ENCODE results near the gene CELF4.

CELF4 gene

GRCh38 chr18:37405772-37406171 lies 159.8 kb downstream of the CELF4 start:
- DNase-seq: no peak

DNA sequence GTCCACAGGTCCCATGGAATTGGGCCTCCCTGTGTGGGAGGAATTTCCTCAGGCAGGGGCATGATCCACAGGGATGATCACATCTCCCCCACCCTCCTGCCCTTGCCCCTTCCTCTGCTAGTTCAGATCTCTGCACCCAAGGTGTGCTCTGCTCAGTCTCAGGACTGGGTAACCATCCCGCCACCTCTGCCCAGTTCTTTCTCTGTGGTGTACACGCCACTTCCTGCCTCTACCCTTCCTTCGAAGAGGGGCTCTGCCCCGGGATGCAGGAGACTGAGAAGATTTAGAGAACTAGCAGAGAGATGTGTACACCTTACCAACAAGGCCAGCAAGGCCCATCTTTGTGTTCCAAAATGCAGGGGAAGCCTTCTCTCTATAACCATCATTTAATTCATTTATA lies 160.4 kb downstream of the CELF4 start:
- no peak for DNase-seq

DNA sequence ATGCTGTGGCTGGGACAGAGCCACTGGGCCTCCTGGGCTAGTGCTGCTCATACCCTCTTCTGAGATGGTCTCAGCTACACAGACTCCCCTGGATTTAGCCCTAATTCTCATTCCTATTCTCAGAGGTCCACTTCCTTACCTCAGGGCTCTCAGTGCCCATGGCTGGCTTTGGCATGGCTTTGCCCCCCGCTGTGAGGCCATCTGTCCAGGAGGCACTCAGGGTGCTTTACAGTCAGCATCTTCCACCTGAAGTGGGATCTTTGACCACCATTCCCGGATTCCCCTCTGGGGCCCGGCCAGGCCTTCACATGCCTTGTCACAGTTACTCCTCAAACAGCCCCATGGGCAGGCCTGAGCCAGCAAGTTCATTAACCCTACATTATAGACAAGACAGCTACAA lies 161.8 kb downstream of the CELF4 start:
- no peak for DNase-seq

DNA sequence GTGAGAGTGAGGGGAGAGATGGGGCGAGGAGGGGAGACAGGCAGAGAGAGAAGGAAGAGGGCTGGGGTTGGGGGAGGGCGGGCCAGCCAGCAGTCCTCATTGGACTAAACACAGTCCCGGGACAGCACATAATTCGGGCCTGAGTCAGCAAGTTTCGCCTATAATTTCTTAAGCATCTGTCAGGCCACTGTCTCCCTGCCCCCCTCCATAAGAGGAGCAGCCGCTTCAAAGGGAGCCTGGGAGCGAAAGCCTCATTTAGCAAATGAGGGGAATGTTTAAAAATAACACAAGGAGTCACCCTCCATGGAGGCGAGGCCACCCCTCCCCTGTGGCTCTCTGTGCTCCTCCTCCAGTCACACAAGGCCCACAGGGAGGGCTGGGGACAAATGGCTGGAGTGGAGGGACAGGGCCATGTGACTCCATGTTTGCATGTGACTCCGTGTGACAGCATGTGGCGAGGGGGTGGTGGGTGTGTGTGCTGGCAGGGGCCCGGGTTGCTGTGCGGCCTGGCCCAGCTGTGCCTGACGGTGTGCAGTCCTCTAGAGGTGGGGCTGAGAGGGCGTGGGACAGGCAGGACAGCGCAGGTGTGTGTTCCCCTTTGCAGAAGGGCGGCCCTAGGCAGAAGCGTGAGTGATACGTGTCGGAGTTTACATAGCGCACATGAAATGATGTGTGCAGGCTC lies 162.4 kb downstream of the CELF4 start:
- DNase-seq: no peak

- no peak for DNase-seq
Measured at GRCh38 chr18:37402735-37403099, 162.9 kb downstream of the CELF4 start.

DNA sequence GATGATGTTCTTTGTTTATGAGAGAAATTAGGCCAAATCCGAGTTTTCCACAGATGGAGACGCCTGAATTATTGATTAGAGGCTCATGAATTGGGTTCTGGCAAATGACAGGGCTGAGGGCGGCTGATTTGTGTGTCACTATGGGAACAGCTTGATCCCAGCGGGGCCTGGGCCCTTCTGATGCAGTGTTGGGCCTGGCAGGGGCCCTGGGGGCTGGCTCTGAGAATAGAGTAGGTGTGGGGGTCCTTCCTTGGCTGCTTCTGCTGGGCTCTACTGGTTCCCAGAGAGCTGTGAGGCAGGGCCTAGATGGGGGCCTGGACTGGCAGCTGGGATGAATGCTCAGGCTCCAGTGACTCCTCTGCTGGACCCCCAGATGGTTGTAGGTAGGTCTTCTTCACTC lies 164.8 kb downstream of the CELF4 start:
- DNase-seq: no peak

DNA sequence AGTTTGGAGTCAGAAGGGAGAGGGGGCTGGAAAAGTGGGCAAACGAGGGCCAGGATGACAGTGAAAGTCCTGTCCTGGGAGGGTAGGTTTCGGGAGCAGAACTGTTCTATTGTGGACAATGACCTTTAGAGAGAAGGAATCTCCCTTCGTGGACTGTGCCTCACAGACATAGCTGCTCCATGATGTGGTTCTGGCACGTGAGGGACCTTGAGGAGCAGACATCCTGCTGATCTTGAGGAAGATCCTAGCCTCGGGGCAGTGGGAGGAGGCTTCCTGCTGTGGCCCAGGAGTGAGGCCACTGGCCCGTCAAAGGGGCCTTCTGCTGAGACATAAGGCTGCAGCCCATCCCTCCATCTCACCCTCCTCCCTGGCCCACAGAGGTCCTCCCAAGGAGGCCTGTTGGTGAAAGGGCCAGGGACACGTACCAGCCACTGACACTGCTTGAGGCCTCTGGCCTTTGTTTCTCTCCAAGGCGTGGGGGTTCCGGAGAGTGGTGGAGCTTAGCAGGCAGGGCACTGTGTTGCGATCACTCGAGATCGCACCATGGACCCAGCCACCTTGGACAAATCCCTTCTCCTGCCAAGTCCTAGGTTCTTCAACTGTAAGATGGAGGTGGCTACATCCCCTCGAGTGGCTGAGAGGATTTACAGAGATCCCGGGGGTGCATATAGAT lies 167.2 kb downstream of the CELF4 start:
- no peak for DNase-seq

- no peak for DNase-seq
Measured at GRCh38 chr18:37397814-37398213, 167.8 kb downstream of the CELF4 start.

DNA sequence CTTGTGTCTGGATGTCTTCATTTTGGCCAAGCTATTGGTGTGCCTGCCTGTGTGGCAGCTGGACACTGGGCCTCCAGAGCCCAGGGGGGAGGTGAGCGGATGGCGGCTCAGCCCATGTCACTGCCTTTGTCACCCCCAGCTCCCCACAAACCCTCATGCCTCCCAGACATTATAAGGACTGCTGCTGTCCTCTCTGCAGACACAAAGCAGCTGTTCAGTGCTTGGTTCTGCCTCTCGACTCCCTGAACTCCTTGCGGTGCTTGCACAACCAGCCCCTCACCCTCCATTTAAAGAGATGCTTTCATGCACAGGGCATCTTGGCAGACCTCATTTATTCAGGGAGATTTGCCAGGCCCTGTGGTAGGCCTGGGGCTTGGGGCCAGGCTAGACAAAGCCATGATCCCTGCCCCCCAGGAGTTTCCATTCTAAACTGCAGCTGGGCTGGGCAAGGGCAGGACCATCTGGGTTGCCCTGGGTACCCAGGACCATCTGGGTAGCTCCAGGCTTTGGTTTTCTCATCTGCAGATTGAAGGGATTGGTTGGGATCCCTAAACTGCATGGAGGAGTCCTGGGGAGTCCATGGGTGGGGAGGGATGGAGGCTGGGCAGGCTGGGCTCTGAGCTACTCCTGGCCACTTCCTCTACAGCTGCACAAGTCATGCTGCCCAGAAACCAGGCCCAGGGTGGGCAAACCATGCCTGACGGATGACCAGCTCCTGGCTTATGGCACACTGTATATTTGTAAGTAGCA lies 168.5 kb downstream of the CELF4 start:
- DNase-seq: no peak

DNA sequence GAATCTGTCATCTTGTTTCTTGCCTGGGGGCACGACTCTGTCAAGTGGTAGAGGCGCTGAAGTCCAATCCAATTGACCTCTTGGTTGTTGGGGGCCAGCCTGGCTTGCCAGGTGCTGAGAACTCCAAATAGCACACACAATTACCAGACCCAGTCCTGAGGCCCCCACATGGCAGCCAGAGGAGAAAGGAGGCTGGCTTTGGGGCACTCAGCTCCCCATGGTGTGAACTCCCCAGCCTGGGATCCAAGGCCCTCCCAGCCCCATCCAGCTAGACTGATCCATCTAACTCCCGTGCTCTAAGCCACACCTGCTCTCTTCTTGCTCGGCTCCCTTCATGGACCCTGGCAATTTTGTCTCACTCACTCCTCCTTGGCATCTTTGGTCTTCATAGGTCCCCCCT lies 170.0 kb downstream of the CELF4 start:
- DNase-seq: no peak

GRCh38 chr18:37395138-37395537 lies 170.5 kb downstream of the CELF4 start:
- no peak for DNase-seq

DNA sequence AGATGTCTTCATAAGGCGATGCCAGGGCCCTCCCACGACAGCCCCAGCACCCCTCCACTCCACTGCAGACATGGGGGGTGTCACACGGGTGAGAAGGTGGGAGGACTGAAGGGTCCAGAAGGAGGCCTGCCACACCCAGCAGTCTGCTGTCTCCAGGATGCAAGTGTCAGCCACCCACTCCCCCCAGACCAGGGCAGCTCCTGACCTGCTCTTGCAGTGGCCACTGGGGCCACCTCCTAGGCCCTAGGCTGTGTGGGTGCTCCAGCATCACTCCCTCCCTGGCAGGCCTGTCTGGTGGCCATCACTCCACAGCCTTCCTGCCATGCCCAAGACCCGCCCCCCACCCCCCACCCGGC lies 171.0 kb downstream of the CELF4 start:
- DNase-seq: no peak

- DNase-seq: peak; percentile 55
Measured at GRCh38 chr18:37393945-37394609, 171.5 kb downstream of the CELF4 start.

DNA sequence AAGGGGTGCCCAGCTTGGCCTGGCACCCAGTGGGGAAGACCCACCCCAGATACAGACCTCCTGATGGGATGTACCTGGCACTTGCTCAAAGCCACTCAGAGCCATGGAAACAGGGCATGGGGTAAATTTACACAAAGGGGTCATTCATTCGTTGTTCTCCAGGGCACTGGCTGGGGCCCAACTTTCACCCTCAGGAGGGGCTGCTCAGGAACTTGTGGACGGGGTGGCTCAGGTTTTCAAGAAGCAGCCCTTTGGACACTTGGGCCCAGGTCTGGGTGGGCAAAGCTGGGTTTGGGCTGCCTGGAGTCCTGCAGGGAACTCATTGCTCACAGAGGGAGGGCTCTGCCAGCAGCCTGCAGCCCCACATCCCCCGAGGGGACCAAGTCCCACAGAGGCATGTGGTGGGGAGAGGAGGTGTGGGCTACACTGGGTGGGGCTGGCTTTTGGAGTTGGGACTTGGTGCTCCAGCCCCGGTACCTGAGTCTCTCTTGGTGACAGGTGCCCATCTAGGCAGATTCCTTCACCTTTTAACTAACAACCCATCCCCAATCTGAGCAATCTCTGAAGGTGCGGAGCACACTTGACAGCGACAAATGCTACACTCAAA lies 172.3 kb downstream of the CELF4 start:
- DNase-seq: no peak

DNA sequence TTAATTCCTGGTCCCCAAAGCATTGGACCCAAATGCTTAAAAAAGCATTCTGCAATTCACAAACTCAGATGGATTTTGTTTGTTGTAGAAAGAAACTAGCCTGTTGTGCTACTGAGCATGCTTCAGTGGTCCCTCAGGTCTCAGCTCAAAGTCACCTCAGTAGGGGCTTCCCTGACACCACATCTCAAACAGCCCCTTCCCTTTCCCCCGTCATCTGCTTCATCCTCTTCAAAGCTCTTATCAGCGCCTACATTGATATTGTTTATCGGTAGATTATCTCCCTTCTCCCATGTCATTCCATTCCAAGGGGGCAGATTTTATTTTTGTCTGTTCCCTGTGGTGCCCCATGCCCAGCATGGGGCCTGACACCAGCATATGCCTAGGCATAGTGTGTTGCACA lies 172.9 kb downstream of the CELF4 start:
- no peak for DNase-seq

- DNase-seq: no peak
Measured at GRCh38 chr18:37391698-37392548, 173.7 kb downstream of the CELF4 start.

- no peak for DNase-seq
Measured at GRCh38 chr18:37391156-37391555, 174.4 kb downstream of the CELF4 start.

GRCh38 chr18:37390687-37391086 lies 174.9 kb downstream of the CELF4 start:
- DNase-seq: no peak

DNA sequence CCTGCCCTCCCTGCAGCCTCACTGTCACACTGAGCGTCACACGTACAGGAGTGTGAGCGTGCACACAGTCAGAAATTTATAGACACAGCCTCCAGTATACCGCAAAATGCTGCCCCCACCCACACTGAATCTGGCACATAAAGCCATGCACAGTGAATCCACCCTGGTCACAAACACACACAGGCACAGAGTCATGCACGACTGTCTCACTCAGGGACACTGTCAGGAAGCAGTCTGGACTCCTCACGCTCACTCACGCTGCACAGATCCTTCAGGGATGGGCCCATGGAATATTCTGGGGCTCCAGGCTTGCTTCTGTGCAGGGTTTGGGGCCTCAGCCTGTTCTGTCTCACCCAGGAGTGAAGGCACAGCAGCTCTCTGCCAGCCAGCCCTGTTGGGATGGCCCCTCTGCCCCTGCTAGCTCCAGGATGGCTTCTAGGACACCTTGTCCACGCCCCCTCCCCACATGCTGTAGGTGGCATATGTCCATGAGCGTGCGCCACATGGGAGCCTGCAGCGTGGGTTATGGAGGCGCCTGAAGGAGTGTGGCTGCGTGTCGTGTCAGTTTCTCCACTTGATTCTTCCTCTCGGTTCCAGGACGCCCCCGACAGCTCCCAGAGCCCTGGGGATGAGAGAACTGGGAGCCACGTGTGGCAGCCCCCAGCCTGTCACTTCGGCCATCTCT lies 175.8 kb downstream of the CELF4 start:
- DNase-seq: no peak

- no peak for DNase-seq
Measured at GRCh38 chr18:37389041-37389440, 176.6 kb downstream of the CELF4 start.

GRCh38 chr18:37388413-37388812 lies 177.2 kb downstream of the CELF4 start:
- no peak for DNase-seq
